ENCODE data around the gene MAMDC4. TPM values are rescaled to one million over a fixed set of nuclear protein-coding genes. Genes with fewer than 3 reads are reported as not detected.

The MAMDC4 gene
- total and polyA plus RNA-seq, 2 of the 13 experiments (the other 11 are each of a cell fraction or from before 2014, with no cell fraction given), result 6.0 to 6.8 TPM

DNA sequence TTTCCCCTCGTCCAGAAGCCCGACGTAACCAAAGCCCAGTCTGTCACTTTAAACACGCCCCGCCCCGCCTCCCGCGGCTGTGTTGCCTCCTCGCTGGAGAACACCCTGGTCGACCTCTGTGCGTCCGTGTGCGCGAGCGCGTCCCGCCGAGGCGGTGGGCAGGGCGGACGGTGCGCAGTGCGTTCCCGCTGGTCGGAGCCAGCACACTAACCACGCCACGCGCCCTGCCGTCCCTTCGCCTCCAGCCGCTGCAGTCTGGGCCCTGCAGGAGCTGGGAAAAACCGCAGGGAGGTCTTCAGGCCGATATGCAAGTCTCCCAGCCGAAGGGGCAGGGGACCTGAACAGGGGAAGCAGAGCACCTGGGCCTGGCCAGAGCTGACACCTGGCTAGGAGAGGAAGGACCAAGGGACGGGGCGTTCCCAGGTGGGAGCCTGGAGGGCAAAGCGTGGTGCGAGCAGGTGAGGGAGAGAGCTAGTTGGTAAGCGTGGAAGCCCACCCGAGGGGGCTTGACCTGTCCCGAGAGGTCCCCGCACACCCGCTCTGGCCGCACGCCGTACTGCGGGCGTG lies 4.2 kb upstream of the MAMDC4 start (continued):
- TF ChIP-seq, protein P1, sequence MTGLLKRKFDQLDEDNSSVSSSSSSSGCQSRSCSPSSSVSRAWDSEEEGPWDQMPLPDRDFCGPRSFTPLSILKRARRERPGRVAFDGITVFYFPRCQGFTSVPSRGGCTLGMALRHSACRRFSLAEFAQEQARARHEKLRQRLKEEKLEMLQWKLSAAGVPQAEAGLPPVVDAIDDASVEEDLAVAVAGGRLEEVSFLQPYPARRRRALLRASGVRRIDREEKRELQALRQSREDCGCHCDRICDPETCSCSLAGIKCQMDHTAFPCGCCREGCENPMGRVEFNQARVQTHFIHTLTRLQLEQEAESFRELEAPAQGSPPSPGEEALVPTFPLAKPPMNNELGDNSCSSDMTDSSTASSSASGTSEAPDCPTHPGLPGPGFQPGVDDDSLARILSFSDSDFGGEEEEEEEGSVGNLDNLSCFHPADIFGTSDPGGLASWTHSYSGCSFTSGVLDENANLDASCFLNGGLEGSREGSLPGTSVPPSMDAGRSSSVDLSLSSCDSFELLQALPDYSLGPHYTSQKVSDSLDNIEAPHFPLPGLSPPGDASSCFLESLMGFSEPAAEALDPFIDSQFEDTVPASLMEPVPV (CRISPR knock-in tag; IDR thresholded peaks at IDR 0.05), result peak; percentile 92
- TF ChIP-seq, protein P2, sequence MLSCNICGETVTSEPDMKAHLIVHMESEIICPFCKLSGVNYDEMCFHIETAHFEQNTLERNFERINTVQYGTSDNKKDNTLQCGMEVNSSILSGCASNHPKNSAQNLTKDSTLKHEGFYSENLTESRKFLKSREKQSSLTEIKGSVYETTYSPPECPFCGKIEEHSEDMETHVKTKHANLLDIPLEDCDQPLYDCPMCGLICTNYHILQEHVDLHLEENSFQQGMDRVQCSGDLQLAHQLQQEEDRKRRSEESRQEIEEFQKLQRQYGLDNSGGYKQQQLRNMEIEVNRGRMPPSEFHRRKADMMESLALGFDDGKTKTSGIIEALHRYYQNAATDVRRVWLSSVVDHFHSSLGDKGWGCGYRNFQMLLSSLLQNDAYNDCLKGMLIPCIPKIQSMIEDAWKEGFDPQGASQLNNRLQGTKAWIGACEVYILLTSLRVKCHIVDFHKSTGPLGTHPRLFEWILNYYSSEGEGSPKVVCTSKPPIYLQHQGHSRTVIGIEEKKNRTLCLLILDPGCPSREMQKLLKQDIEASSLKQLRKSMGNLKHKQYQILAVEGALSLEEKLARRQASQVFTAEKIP (CRISPR knock-in tag; IDR thresholded peaks at IDR 0.05; ENCODE audit: borderline replicate concordance), result no peak
- TF ChIP-seq ZNF777 (CRISPR knock-in tag; IDR thresholded peaks at IDR 0.05), result no peak; the same call in none of the 2 replicates
- TF ChIP-seq ZNF263 (CRISPR knock-in tag; IDR thresholded peaks at IDR 0.05), result no peak
- TF ChIP-seq ZNF556 (CRISPR knock-in tag; IDR thresholded peaks at IDR 0.05; ENCODE audit: borderline replicate concordance), result no peak
- TF ChIP-seq FOXO1 (CRISPR knock-in tag; IDR thresholded peaks at IDR 0.05), result no peak; the same call in 1 of the 2 replicates
- TF ChIP-seq ZNF101 (CRISPR knock-in tag; IDR thresholded peaks at IDR 0.05; ENCODE audit: borderline replicate concordance, low read depth), result no peak
- no peak; the same call in 1 of the 2 replicates for TF ChIP-seq MEF2D (CRISPR knock-in tag; IDR thresholded peaks at IDR 0.05)
- TF ChIP-seq ZNF790 (CRISPR knock-in tag; IDR thresholded peaks at IDR 0.05; ENCODE audit: borderline replicate concordance), result peak; percentile 91
- TF ChIP-seq MBNL3 (CRISPR knock-in tag; conservative IDR thresholded peaks at IDR 0.05), result no peak
- TF ChIP-seq, protein P3, sequence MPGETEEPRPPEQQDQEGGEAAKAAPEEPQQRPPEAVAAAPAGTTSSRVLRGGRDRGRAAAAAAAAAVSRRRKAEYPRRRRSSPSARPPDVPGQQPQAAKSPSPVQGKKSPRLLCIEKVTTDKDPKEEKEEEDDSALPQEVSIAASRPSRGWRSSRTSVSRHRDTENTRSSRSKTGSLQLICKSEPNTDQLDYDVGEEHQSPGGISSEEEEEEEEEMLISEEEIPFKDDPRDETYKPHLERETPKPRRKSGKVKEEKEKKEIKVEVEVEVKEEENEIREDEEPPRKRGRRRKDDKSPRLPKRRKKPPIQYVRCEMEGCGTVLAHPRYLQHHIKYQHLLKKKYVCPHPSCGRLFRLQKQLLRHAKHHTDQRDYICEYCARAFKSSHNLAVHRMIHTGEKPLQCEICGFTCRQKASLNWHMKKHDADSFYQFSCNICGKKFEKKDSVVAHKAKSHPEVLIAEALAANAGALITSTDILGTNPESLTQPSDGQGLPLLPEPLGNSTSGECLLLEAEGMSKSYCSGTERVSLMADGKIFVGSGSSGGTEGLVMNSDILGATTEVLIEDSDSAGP (CRISPR knock-in tag; IDR thresholded peaks at IDR 0.05; ENCODE audit: borderline replicate concordance), result peak; percentile 99
- TF ChIP-seq ZBTB42 (CRISPR knock-in tag; IDR thresholded peaks at IDR 0.05), result no peak; the same call in none of the 2 replicates
- TF ChIP-seq, protein P4, sequence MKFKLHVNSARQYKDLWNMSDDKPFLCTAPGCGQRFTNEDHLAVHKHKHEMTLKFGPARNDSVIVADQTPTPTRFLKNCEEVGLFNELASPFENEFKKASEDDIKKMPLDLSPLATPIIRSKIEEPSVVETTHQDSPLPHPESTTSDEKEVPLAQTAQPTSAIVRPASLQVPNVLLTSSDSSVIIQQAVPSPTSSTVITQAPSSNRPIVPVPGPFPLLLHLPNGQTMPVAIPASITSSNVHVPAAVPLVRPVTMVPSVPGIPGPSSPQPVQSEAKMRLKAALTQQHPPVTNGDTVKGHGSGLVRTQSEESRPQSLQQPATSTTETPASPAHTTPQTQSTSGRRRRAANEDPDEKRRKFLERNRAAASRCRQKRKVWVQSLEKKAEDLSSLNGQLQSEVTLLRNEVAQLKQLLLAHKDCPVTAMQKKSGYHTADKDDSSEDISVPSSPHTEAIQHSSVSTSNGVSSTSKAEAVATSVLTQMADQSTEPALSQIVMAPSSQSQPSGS (CRISPR knock-in tag; IDR thresholded peaks at IDR 0.05), result peak; percentile 12; the same call in 1 of the 2 replicates
- no peak for TF ChIP-seq ZNF792 (CRISPR knock-in tag; IDR thresholded peaks at IDR 0.05)
- TF ChIP-seq KDM1A (CRISPR knock-in tag; IDR thresholded peaks at IDR 0.05), result no peak
- TF ChIP-seq ZNF530 (CRISPR knock-in tag; IDR thresholded peaks at IDR 0.05; ENCODE audit: low read depth), result no peak
- TF ChIP-seq ZFP41 (CRISPR knock-in tag; IDR thresholded peaks at IDR 0.05; ENCODE audit: borderline replicate concordance), result 0 out of 2 replicates have a peak, but pooled peaks have one; percentile 22
- TF ChIP-seq MEIS2 (CRISPR knock-in tag; IDR thresholded peaks at IDR 0.05), result peak; percentile 14; the same call in 1 of the 2 replicates
- TF ChIP-seq PHF8 (CRISPR knock-in tag; IDR thresholded peaks at IDR 0.05), result peak; percentile 76
- no peak for TF ChIP-seq ZNF703 (CRISPR knock-in tag; IDR thresholded peaks at IDR 0.05; ENCODE audit: borderline replicate concordance)
- TF ChIP-seq, protein P5, sequence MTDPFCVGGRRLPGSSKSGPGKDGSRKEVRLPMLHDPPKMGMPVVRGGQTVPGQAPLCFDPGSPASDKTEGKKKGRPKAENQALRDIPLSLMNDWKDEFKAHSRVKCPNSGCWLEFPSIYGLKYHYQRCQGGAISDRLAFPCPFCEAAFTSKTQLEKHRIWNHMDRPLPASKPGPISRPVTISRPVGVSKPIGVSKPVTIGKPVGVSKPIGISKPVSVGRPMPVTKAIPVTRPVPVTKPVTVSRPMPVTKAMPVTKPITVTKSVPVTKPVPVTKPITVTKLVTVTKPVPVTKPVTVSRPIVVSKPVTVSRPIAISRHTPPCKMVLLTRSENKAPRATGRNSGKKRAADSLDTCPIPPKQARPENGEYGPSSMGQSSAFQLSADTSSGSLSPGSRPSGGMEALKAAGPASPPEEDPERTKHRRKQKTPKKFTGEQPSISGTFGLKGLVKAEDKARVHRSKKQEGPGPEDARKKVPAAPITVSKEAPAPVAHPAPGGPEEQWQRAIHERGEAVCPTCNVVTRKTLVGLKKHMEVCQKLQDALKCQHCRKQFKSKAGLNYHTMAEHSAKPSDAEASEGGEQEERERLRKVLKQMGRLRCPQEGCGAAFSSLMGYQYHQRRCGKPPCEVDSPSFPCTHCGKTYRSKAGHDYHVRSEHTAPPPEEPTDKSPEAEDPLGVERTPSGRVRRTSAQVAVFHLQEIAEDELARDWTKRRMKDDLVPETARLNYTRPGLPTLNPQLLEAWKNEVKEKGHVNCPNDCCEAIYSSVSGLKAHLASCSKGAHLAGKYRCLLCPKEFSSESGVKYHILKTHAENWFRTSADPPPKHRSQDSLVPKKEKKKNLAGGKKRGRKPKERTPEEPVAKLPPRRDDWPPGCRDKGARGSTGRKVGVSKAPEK (CRISPR knock-in tag; IDR thresholded peaks at IDR 0.05; ENCODE audit: borderline replicate concordance), result peak; percentile 76; the same call in 1 of the 2 replicates
